ENCODE results near the gene ZNF23. TPM values are rescaled to one million over a fixed set of nuclear protein-coding genes. Genes with fewer than 3 reads are reported as not detected.
A peak's percentile ranks its signal among the peaks of the same experiment; 100 is the strongest.
"Not testable (repeated sequence)": the region's sequence is repeated elsewhere in the genome, so short reads cannot be mapped to it uniquely, and the experiment has no call there.

Gene ZNF23
- total RNA-seq (2014; rRNA removed; shearing (Covaris generic)) (10.9 and 12.1 TPM in 2 replicates), polyA plus RNA-seq (2016; fragmentation: Nextera tagmentation; extraction: Ambion mirVana) (14.2 and 15.3 TPM in 2 replicates)

GRCh38 chr16:71461686-71462648 lies at the start of gene ZNF23:
Gene ZNF23, minus strand, starts transcription at chr16:71462247. Its CDS starts 5,451 bp downstream, at chr16:71456796.
- no peaks in the 10 kb centered on the region for H3K9me3 ChIP-seq (ENCODE audit: low read depth)
- peaks cover 16% of the 10 kb centered on the region for H3K4me1 ChIP-seq (ENCODE audit: insufficient read depth)
- peak within 1 kb of the TSS; percentile 99 for H2AFZ ChIP-seq
- H3K9me2 ChIP-seq (ENCODE audit: insufficient read depth): no peaks in the 10 kb centered on the region
- H3F3A ChIP-seq (ENCODE audit: insufficient read depth): peaks cover 21% of the 10 kb centered on the region
- in situ Hi-C loops (cut with MboI): no loop called here
- peak within 1 kb of the TSS; percentile 95 for H3K4me3 ChIP-seq
- H3K9ac ChIP-seq: peak within 1 kb of the TSS; percentile 90
- peak; percentile 86 for DNase-seq
- H3K79me2 ChIP-seq (ENCODE audit: insufficient read depth): peaks cover 54% of the 10 kb centered on the region
- WGBS, 2 experiments (ENCODE audit: low coverage in 1 of 2, low lambda C conversion rate in 2 of 2, missing lambda C conversion rate in 2 of 2): 0 to 1% methylated on average over 38 to 51 of the region's 52 CpGs
- no peaks in the 10 kb centered on the region for H4K20me1 ChIP-seq (ENCODE audit: insufficient read depth)
- peak within 1 kb of the TSS; percentile 94 for H3K4me2 ChIP-seq (ENCODE audit: unreplicated experiment)
- no peak for TF ChIP-seq EZH2phosphoT487 (IDR thresholded peaks at IDR 0.05; ENCODE audit: insufficient read depth, low read depth)
- TF ChIP-seq EZH2 (IDR thresholded peaks at IDR 0.05; ENCODE audit: insufficient read depth, poor library complexity, severe bottlenecking): no peak
- no peaks in the 10 kb centered on the region for H3K27me3 ChIP-seq (replicated peaks; ENCODE audit: insufficient read depth)
- H3K36me3 ChIP-seq (ENCODE audit: low read depth): no peaks in the 10 kb centered on the region
- H3K27ac ChIP-seq: peak within 1 kb of the TSS; percentile 83

GRCh38 chr16:71507061-71507460 lies 45.0 kb upstream of the ZNF23 start:
- 5 to 7% methylated on average over 1 of the region's 1 CpG for WGBS, 2 experiments (ENCODE audit: low coverage in 1 of 2, low lambda C conversion rate in 2 of 2, missing lambda C conversion rate in 2 of 2)
- in situ Hi-C loops (cut with MboI): no loop called here

GRCh38 chr16:71504901-71505300 lies 42.9 kb upstream of the ZNF23 start:
- TF ChIP-seq EZH2 (IDR thresholded peaks at IDR 0.05; ENCODE audit: insufficient read depth, poor library complexity, severe bottlenecking) (no peak), EZH2phosphoT487 (IDR thresholded peaks at IDR 0.05; ENCODE audit: insufficient read depth, low read depth) (no peak)
- Histone ChIP-seq H3K4me3 (no peak overlapping the region), H3K27ac (no peak overlapping the region), H3K9me2 (ENCODE audit: insufficient read depth) (no peaks in the 10 kb centered on the region), H3K36me3 (ENCODE audit: low read depth) (no peaks in the 10 kb centered on the region), H3K79me2 (ENCODE audit: insufficient read depth) (no peaks in the 10 kb centered on the region), H3K4me2 (ENCODE audit: unreplicated experiment) (no peak overlapping the region), H2AFZ (no peak overlapping the region), H3F3A (ENCODE audit: insufficient read depth) (no peaks in the 10 kb centered on the region), H3K9ac (no peak overlapping the region), H3K9me3 (ENCODE audit: low read depth) (no peaks in the 10 kb centered on the region), H3K27me3 (replicated peaks; ENCODE audit: insufficient read depth) (no peaks in the 10 kb centered on the region; the same call in 1 of the 2 replicates), H4K20me1 (ENCODE audit: insufficient read depth) (no peaks in the 10 kb centered on the region), H3K4me1 (ENCODE audit: insufficient read depth) (no peaks in the 10 kb centered on the region)
- no peak for DNase-seq
- WGBS, 2 experiments (ENCODE audit: low coverage in 1 of 2, low lambda C conversion rate in 2 of 2, missing lambda C conversion rate in 2 of 2): 67 to 69% methylated on average over 5 of the region's 5 CpGs
- in situ Hi-C loops (cut with MboI): no loop called here

More at GRCh38 chr16:71507061-71507460, 45.0 kb upstream of the ZNF23 start:
- Histone ChIP-seq H3K4me2 (ENCODE audit: unreplicated experiment) (no peak overlapping the region), H4K20me1 (ENCODE audit: insufficient read depth) (no peaks in the 10 kb centered on the region), H3K36me3 (ENCODE audit: low read depth) (no peaks in the 10 kb centered on the region), H3K9me2 (ENCODE audit: insufficient read depth) (no peaks in the 10 kb centered on the region), H3K27me3 (replicated peaks; ENCODE audit: insufficient read depth) (peaks cover 3% of the 10 kb centered on the region), H3K4me1 (ENCODE audit: insufficient read depth) (no peaks in the 10 kb centered on the region), H3K9me3 (ENCODE audit: low read depth) (no peaks in the 10 kb centered on the region), H3F3A (ENCODE audit: insufficient read depth) (no peaks in the 10 kb centered on the region), H3K27ac (no peak overlapping the region), H2AFZ (no peak overlapping the region), H3K9ac (no peak overlapping the region), H3K79me2 (ENCODE audit: insufficient read depth) (no peaks in the 10 kb centered on the region), H3K4me3 (no peak overlapping the region)
- DNase-seq: no peak
- TF ChIP-seq EZH2phosphoT487 (IDR thresholded peaks at IDR 0.05; ENCODE audit: insufficient read depth, low read depth): no peak
- TF ChIP-seq EZH2 (IDR thresholded peaks at IDR 0.05; ENCODE audit: insufficient read depth, poor library complexity, severe bottlenecking): no peak

GRCh38 chr16:71504051-71504450 lies 42.0 kb upstream of the ZNF23 start:
- H3K4me1 ChIP-seq (ENCODE audit: insufficient read depth); H2AFZ ChIP-seq; H3K4me2 ChIP-seq (ENCODE audit: unreplicated experiment); H3K9me3 ChIP-seq (ENCODE audit: low read depth); H3K9me2 ChIP-seq (ENCODE audit: insufficient read depth); H3K4me3 ChIP-seq; H3K9ac ChIP-seq; H3K27me3 ChIP-seq (replicated peaks; ENCODE audit: insufficient read depth); H3K27ac ChIP-seq; H3K36me3 ChIP-seq (ENCODE audit: low read depth); H3F3A ChIP-seq (ENCODE audit: insufficient read depth); H3K79me2 ChIP-seq (ENCODE audit: insufficient read depth); H4K20me1 ChIP-seq (ENCODE audit: insufficient read depth); DNase-seq; in situ Hi-C loops (cut with MboI): not testable (repeated sequence)
- WGBS, 2 experiments (ENCODE audit: low coverage in 1 of 2, low lambda C conversion rate in 2 of 2, missing lambda C conversion rate in 2 of 2): 58 to 59% methylated on average over 7 of the region's 7 CpGs
